B cell (primary cell): ENCODE data around the gene PRPF31. TPM values are rescaled to one million over a fixed set of nuclear protein-coding genes. Genes with fewer than 3 reads are reported as not detected.

ENCODE experiments used
- ATAC-seq: fragments of 200-7000 bp; cut with Tn5 transposase; one replicate; pipeline ENCODE4 v1.10.0; 2021; ENCODE audit warnings: low read depth, mild to moderate bottlenecking, moderate number of reproducible peaks, moderate library complexity
- CTCF ChIA-PET: fragments of 350-600 bp; sonication (Branson Sonifier 250); formaldehyde crosslinking; loops from one replicate; lab custom pipeline; 2021; ENCODE audit warnings: antibody characterized with exemption, inconsistent platforms; lab: Charles Lee
- POLR2A ChIA-PET: fragments of 350-600 bp; sonication (Branson Sonifier 250); formaldehyde crosslinking; loops from one replicate; lab custom pipeline; 2021; ENCODE audit warnings: antibody characterized with exemption; lab: Charles Lee
- DNase-seq: peaks from one replicate; pipeline ENCODE4 v3.0.0; 2013
- H2AFZ ChIP-seq: 2 replicates; pipeline ENCODE4 v1.6.1; 2012; ENCODE audit warnings: mild to moderate bottlenecking, low read depth, low read length; ENCODE audit not compliant: insufficient read depth, poor library complexity, severe bottlenecking
- H3K27ac ChIP-seq, 2 donors: 1 replicate in 1 of 2; 2 replicates in 1 of 2; pipeline ENCODE4 v1.5.1; 2012 to 2013; ENCODE audit warnings: low read length in 2 of 2, mild to moderate bottlenecking in 2 of 2, moderate library complexity in 1 of 2
- H3K27me3 ChIP-seq, 4 experiments: fragments of 200-600 bp in 1 of 4; sonication (generic) in 1 of 4; replicated peaks in 1 of 4; 1 replicate in 2 of 4; 2 replicates in 2 of 4; pipeline versions ENCODE4 v1.6.1 to v1.7.0; 2013 to 2016; ENCODE audit warnings: low read length in 3 of 4, mild to moderate bottlenecking in 2 of 4, mixed read lengths in 1 of 4, moderate library complexity in 1 of 4; ENCODE audit not compliant: insufficient read depth in 4 of 4, control insufficient read depth in 3 of 4; ENCODE audit errors: control extremely low read depth in 1 of 4
- H3K36me3 ChIP-seq, 2 experiments: replicated peaks in 1 of 2; 1 replicate in 1 of 2; 2 replicates in 1 of 2; pipeline versions ENCODE4 v1.6.1 to v1.7.1; 2013; ENCODE audit warnings: low read length in 1 of 2; ENCODE audit not compliant: insufficient read depth in 2 of 2, control insufficient read depth in 1 of 2; ENCODE audit errors: control extremely low read depth in 1 of 2, extremely low read depth in 1 of 2
- H3K4me1 ChIP-seq, 2 donors: fragments of 200-600 bp in 1 of 2; sonication (generic) in 1 of 2; 1 replicate in 1 of 2; 2 replicates in 1 of 2; pipeline versions ENCODE4 v1.5.1 to v1.6.1; 2013 to 2017; ENCODE audit warnings: low read length in 2 of 2; ENCODE audit not compliant: control insufficient read depth in 2 of 2, insufficient read depth in 2 of 2
- H3K4me2 ChIP-seq: replicated peaks from 2 replicates; pipeline ENCODE3; 2012; ENCODE audit warnings: mild to moderate bottlenecking, low read depth, low read length; ENCODE audit not compliant: poor library complexity, severe bottlenecking
- H3K4me3 ChIP-seq, 5 experiments: fragments of 200-600 bp in 1 of 5; sonication (generic) in 1 of 5; 1 replicate in 3 of 5; 2 replicates in 2 of 5; pipeline versions ENCODE4 v1.5.1 to v1.7.0; 2011 to 2016; ENCODE audit warnings: low read length in 4 of 5, mild to moderate bottlenecking in 4 of 5, low read depth in 2 of 5, control low read depth in 1 of 5, moderate library complexity in 1 of 5; ENCODE audit not compliant: insufficient read depth in 1 of 5; ENCODE audit errors: control extremely low read depth in 1 of 5, extremely low read depth in 1 of 5
- H3K79me2 ChIP-seq: fragments of 200-600 bp; sonication (generic); one replicate; pipeline ENCODE4 v1.6.0; 2016; ENCODE audit warnings: low read length; ENCODE audit not compliant: control insufficient read depth, insufficient read depth
- H3K9ac ChIP-seq: fragments of 200-600 bp; sonication (generic); 2 replicates; pipeline ENCODE4 v1.6.1; 2017; ENCODE audit warnings: mild to moderate bottlenecking, low read length, moderate library complexity
- H3K9me3 ChIP-seq, 3 donors: one replicate each; pipeline versions ENCODE4 v1.6.1 to v1.7.1; 2013; ENCODE audit warnings: low read length in 2 of 3; ENCODE audit not compliant: control insufficient read depth in 2 of 3, insufficient read depth in 1 of 3; ENCODE audit errors: control extremely low read depth in 1 of 3
- H4K20me1 ChIP-seq: 2 replicates; pipeline ENCODE4 v1.6.0; 2012; ENCODE audit warnings: mild to moderate bottlenecking, low read length; ENCODE audit not compliant: insufficient read depth, control insufficient read depth, poor library complexity, severe bottlenecking
- H3K27ac Mint-ChIP-seq: one replicate; pipeline ENCODE4 v1.8.0; 2021; ENCODE audit warnings: mixed read lengths
- H3K27me3 Mint-ChIP-seq: one replicate; pipeline ENCODE4 v1.8.0; 2021; ENCODE audit warnings: mixed read lengths
- H3K4me1 Mint-ChIP-seq: one replicate; pipeline ENCODE4 v1.8.0; 2021; ENCODE audit warnings: mixed read lengths
- H3K4me3 Mint-ChIP-seq: one replicate; pipeline ENCODE4 v1.8.0; 2021; ENCODE audit warnings: mixed read lengths
- H3K9me3 Mint-ChIP-seq: one replicate; pipeline ENCODE4 v1.8.0; 2022; ENCODE audit warnings: mixed read lengths; ENCODE audit not compliant: insufficient read depth
- EZH2 ChIP-seq: IDR thresholded peaks from 2 replicates; pipeline ENCODE4 v1.6.1; 2012; ENCODE audit warnings: borderline replicate concordance, low read depth, mild to moderate bottlenecking, moderate library complexity, low read length; ENCODE audit not compliant: insufficient read depth, poor library complexity, severe bottlenecking
- WGBS: methylation state at CpG from one replicate; pipeline ENCODE4 v1.1.5; 2013; ENCODE audit warnings: missing lambda C conversion rate; ENCODE audit not compliant: insufficient coverage; 5-methylcytosine and 5-hydroxymethylcytosine counted together
- intact Hi-C: fragments of 100-400 bp; cut with micrococcal nuclease; formaldehyde crosslinking; loops from one replicate; pipeline ENCODE4 v1.10.0; 2022
- polyA plus RNA-seq: library from polyadenylated mRNA; depleted of rRNA; stranded (reverse); fragments of >200 nt; gene quantifications from 2 replicates; pipeline ENCODE4 v1.2.3, GENCODE V29; 2012
- total RNA-seq, 2 donors: library from RNA; stranded (reverse); fragments of 120-200 nt in 1 of 2; gene quantifications; 1 replicate in 1 of 2; 2 replicates in 1 of 2; pipeline versions ENCODE4 v1.2.3 to v1.2.4, GENCODE V29; 2013 to 2022
- TF ChIP-seq, protein P1 (sequence below): fragments of 200-600 bp; IDR thresholded peaks from one replicate; pipeline ENCODE4 v1.8.0; 2022; ENCODE audit warnings: antibody characterized with exemption, mild to moderate bottlenecking

The PRPF31 gene
- total and polyA plus RNA-seq, 2 donors (not counting 1 experiment from before 2014, with no cell fraction given): 61.2 to 66.2 TPM

DNA sequence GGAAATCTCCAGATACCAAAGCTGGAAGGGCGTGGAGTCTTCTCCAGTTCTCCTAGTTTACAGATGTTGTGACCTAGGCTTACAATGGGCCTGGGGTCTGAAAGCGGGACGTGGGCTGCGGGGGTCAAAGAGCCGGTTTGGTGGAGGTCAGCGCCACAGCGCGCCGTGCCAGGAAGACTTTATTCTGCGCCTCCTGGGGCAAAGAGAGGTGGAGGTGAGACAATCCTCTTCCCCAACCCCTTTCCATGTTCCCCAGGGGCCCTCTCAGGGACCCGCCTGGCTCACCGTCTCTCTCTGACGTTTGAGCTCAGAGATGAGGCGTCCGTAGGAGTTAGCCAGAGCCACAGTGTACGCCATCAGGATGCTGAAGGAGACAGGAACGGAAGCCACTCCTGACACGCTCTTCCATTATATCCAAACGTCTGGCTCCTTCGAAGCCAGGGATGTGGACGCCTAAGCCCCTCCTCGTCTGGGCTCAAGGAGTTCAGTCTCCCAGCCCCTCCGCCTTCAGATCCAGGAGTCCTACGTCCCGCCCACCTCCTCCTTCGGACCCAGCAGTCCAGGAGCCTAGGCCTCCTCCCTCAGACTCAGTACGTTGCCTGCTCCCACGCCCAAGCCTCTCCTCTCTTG is 44.7 kb downstream of the PRPF31 start:
- H3K9ac ChIP-seq: peak overlapping the region; percentile 72
- TF ChIP-seq EZH2: no peak
- TF ChIP-seq, protein P1, sequence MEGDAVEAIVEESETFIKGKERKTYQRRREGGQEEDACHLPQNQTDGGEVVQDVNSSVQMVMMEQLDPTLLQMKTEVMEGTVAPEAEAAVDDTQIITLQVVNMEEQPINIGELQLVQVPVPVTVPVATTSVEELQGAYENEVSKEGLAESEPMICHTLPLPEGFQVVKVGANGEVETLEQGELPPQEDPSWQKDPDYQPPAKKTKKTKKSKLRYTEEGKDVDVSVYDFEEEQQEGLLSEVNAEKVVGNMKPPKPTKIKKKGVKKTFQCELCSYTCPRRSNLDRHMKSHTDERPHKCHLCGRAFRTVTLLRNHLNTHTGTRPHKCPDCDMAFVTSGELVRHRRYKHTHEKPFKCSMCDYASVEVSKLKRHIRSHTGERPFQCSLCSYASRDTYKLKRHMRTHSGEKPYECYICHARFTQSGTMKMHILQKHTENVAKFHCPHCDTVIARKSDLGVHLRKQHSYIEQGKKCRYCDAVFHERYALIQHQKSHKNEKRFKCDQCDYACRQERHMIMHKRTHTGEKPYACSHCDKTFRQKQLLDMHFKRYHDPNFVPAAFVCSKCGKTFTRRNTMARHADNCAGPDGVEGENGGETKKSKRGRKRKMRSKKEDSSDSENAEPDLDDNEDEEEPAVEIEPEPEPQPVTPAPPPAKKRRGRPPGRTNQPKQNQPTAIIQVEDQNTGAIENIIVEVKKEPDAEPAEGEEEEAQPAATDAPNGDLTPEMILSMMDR: no peak
- peak overlapping the region; percentile 97 for H3K4me2 ChIP-seq
- H3K4me3 Mint-ChIP-seq: peak overlapping the region; percentile 100
- peaks cover 2 to 33% of the 10 kb centered on the region in 2 experiments for H3K36me3 ChIP-seq
- H3K79me2 ChIP-seq: peaks cover 27% of the 10 kb centered on the region
- peak overlapping the region; percentile 75 to 82 for H3K27ac ChIP-seq
- WGBS: 10% methylated on average over 23 of the region's 28 CpGs
- H3K27me3 Mint-ChIP-seq: peaks cover 12% of the 10 kb centered on the region
- H3K9me3 ChIP-seq: peaks cover 0 to 12% (median 0%) of the 10 kb centered on the region in 3 donors
- peaks cover 0 to 14% (median 7%) of the 10 kb centered on the region in 4 experiments for H3K27me3 ChIP-seq
- H4K20me1 ChIP-seq: peaks cover 33% of the 10 kb centered on the region
- ATAC-seq: no peak
- no peaks in the 10 kb centered on the region for H3K9me3 Mint-ChIP-seq
- H3K4me1 ChIP-seq: peaks cover 37 to 50% of the 10 kb centered on the region in 2 donors
- CTCF ChIA-PET: interaction anchor here (0.6 to 1.9 kb wide), 9 partner anchors 7 to 137 kb away, joined by 3 to 8 read pairs (median 5); partner anchors contain the start of genes CNOT3, MBOAT7 and TSEN34
- no peak for DNase-seq
- POLR2A ChIA-PET: interaction anchor here (0.6 to 2.7 kb wide), 7 partner anchors 23 to 1179 kb away, joined by 3 to 24 read pairs (median 6); partner anchors contain the start of genes CNOT3, KMT5C, MBOAT7 and PRPF31
- H2AFZ ChIP-seq: peak overlapping the region; percentile 98
- H3K4me3 ChIP-seq: peak overlapping the region; percentile 42 to 90 (median 59)
- intact Hi-C loops: no loop called here
- H3K4me1 Mint-ChIP-seq: peaks cover 48% of the 10 kb centered on the region
- peak overlapping the region; percentile 100 for H3K27ac Mint-ChIP-seq

DNA sequence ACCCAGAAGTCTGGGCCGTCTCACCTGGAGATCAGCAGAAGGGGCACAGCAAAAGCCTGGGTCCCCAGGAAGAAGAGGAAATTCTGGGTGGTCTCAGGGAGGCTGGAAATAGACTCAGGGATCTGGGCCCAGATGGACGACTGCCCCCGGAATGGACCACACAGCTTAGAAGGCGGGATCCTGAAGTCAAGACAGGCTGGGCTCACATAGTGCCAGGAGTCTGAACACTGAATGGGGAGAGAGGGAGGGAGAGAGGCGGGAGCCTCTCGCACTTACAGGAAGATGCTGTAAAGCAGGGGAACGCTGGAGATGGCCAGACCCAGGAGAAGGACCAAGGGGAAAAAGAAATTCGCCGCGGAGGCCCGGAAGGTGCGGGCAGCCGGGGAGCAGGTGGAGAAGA is 45.3 kb downstream of the PRPF31 start:
- H3K27ac Mint-ChIP-seq: peak overlapping the region; percentile 100
- H3K4me1 Mint-ChIP-seq: peaks cover 48% of the 10 kb centered on the region
- CTCF ChIA-PET: interaction anchor here (0.6 to 1.9 kb wide), 3 partner anchors 24 to 136 kb away, joined by 3 to 5 read pairs (median 5); partner anchors contain the start of gene CNOT3
- peak overlapping the region; percentile 98 for H2AFZ ChIP-seq
- no peaks in the 10 kb centered on the region for H3K9me3 Mint-ChIP-seq
- H3K9me3 ChIP-seq: peaks cover 0 to 18% (median 0%) of the 10 kb centered on the region in 3 donors
- 76% methylated on average over 12 of the region's 13 CpGs for WGBS
- H3K36me3 ChIP-seq: peaks cover 2 to 27% of the 10 kb centered on the region in 2 experiments
- H3K27me3 ChIP-seq: peaks cover 0 to 19% (median 11%) of the 10 kb centered on the region in 4 experiments
- peak overlapping the region in 1 of 2 donors; percentile 82 for H3K27ac ChIP-seq
- intact Hi-C loops: no loop called here
- ATAC-seq (no peak), DNase-seq (no peak)
- H3K4me2 ChIP-seq: peak overlapping the region; percentile 97
- peaks cover 27% of the 10 kb centered on the region for H4K20me1 ChIP-seq
- H3K4me3 Mint-ChIP-seq: peak overlapping the region; percentile 100
- H3K27me3 Mint-ChIP-seq: peaks cover 18% of the 10 kb centered on the region
- H3K4me3 ChIP-seq: no peak overlapping the region
- H3K79me2 ChIP-seq: peaks cover 27% of the 10 kb centered on the region
- H3K9ac ChIP-seq: peak overlapping the region; percentile 72
- H3K4me1 ChIP-seq: peaks cover 37 to 50% of the 10 kb centered on the region in 2 donors
- TF ChIP-seq, protein P1: no peak
- TF ChIP-seq EZH2: no peak
- POLR2A ChIA-PET: interaction anchor here (0.6 to 2.7 kb wide), 5 partner anchors 24 to 1459 kb away, joined by 3 to 24 read pairs (median 6); partner anchors contain the start of genes CNOT3, MBOAT7, RPS9 and TSEN34
